Measurements from ENCODE around the gene PPFIA1. TPM values are rescaled to one million over a fixed set of nuclear protein-coding genes. Genes with fewer than 3 reads are reported as not detected.

Gene PPFIA1
- total RNA-seq, 1 experiment from 2014 or later, result 63.4 TPM

- WGBS (ENCODE audit: extremely low coverage, insufficient read length, low lambda C conversion rate), result no CpG with 5 or more reads among the region's 13 CpGs
- Histone ChIP-seq H2AFZ (ENCODE audit: low read length) (no peak overlapping the region), H3K56ac (ENCODE audit: insufficient read length, low read depth, low read length) (no peak overlapping the region), H3K4ac (ENCODE audit: low read depth, low read length) (no peak overlapping the region), H4K5ac (ENCODE audit: insufficient read length, low read depth, low read length) (no peak overlapping the region), H3K4me1 (ENCODE audit: insufficient read depth, low read length) (peaks cover 6% of the 10 kb centered on the region; the same call in 1 of the 2 replicates), H2BK12ac (ENCODE audit: insufficient read length, low read depth, low read length) (no peak overlapping the region), H3K23me2 (ENCODE audit: insufficient read length, low read depth, low read length, poor library complexity, severe bottlenecking) (no peaks in the 10 kb centered on the region), H3K14ac (ENCODE audit: insufficient read depth, low read length) (no peak overlapping the region), H4K8ac (replicated peaks; ENCODE audit: insufficient read length, low read depth, low read length) (no peak overlapping the region), H3K79me1 (ENCODE audit: insufficient read depth, low read depth, low read length, poor library complexity, severe bottlenecking) (peaks cover 14% of the 10 kb centered on the region), H2BK20ac (ENCODE audit: low read depth, low read length, poor library complexity, severe bottlenecking) (no peak overlapping the region), H4K20me1 (ENCODE audit: control insufficient read depth, insufficient read depth, insufficient read length) (peaks cover 7% of the 10 kb centered on the region), H3K79me2 (ENCODE audit: insufficient read depth, low read length) (peaks cover 21% of the 10 kb centered on the region; the same call in 1 of the 2 replicates), H2BK15ac (ENCODE audit: low read depth, low read length) (no peak overlapping the region), H3K9me3 (ENCODE audit: control insufficient read depth, low read depth, low read length) (no peaks in the 10 kb centered on the region), H3T11ph (ENCODE audit: low read length) (no peak overlapping the region), H3K23ac (ENCODE audit: insufficient read length, low read depth, low read length) (no peak overlapping the region), H2AK5ac (ENCODE audit: insufficient read length, low read length) (no peak overlapping the region), H3K4me2 (ENCODE audit: insufficient read depth, insufficient read length, low read length) (no peak overlapping the region), H3K27ac (ENCODE audit: insufficient read length, low read depth, low read length) (no peak overlapping the region), H2BK120ac (ENCODE audit: low read depth, low read length, poor library complexity, severe bottlenecking) (no peak overlapping the region), H3K9ac (ENCODE audit: extremely low read depth, insufficient read length, low read length) (no peak overlapping the region), H3K18ac (ENCODE audit: insufficient read length, low read depth, low read length) (no peak overlapping the region), H4K91ac (ENCODE audit: insufficient read length, low read depth, low read length) (no peak overlapping the region), H2BK5ac (ENCODE audit: insufficient read length, low read length) (no peak overlapping the region), H3K27me3 (ENCODE audit: insufficient read depth, low read length) (no peaks in the 10 kb centered on the region)
- peak overlapping the region; percentile 65 to 90 (median 87); a peak in 6 of 7 replicates for H3K27ac Mint-ChIP-seq
- H3K4me1 Mint-ChIP-seq, result peaks cover 13 to 33% of the 10 kb centered on the region in 2 experiments
- H3K9me3 Mint-ChIP-seq, result no peaks in the 10 kb centered on the region
- H3K4me3 Mint-ChIP-seq, result no peak overlapping the region; a peak in 1 of 5 replicates
- no peak for TF ChIP-seq CTCF (conservative IDR thresholded peaks at IDR 0.05)
- H3K27me3 Mint-ChIP-seq (ENCODE audit: low read depth), result no peaks in the 10 kb centered on the region
- peaks cover 16 to 47% (median 34%) of the 10 kb centered on the region in 3 experiments; a peak in 6 of 7 replicates for H3K36me3 Mint-ChIP-seq (ENCODE audit: insufficient read depth in 1 of 3, low read depth in 3 of 3)
- no peak for DNase-seq
These were observed 31.4 kb downstream of the PPFIA1 start for GRCh38 chr11:70301721-70302418.

All from H9 (cell line).